Hepatocyte (in vitro differentiated cells): ENCODE data around the gene YEATS2. TPM values are rescaled to one million over a fixed set of nuclear protein-coding genes. Genes with fewer than 3 reads are reported as not detected.

Source experiments
- DNase-seq: peaks from one replicate; pipeline ENCODE4 v3.0.0-alpha.2; 2016; ENCODE audit warnings: low spot score
- H2AFZ ChIP-seq: fragments of 200-600 bp; sonication (generic); 2 replicates; pipeline ENCODE4 v1.6.0; 2016; ENCODE audit warnings: antibody characterized with exemption, mild to moderate bottlenecking
- H3K27ac ChIP-seq: fragments of 200-600 bp; sonication (generic); 2 replicates; pipeline ENCODE4 v1.5.1; 2016; ENCODE audit warnings: mild to moderate bottlenecking
- H3K27me3 ChIP-seq: fragments of 200-600 bp; sonication (generic); 2 replicates; pipeline ENCODE4 v1.6.1; 2016
- H3K36me3 ChIP-seq: fragments of 200-600 bp; sonication (generic); replicated peaks from 2 replicates; pipeline ENCODE4 v1.5.1; 2016; ENCODE audit warnings: low read depth; ENCODE audit not compliant: insufficient read depth
- H3K4me1 ChIP-seq: fragments of 200-600 bp; sonication (generic); 2 replicates; pipeline ENCODE4 v1.5.1; 2016; ENCODE audit warnings: mild to moderate bottlenecking, moderate library complexity; ENCODE audit not compliant: insufficient read depth
- H3K4me2 ChIP-seq: fragments of 200-600 bp; sonication (generic); 2 replicates; pipeline ENCODE4 v1.6.0; 2016
- H3K4me3 ChIP-seq: fragments of 200-600 bp; sonication (generic); 2 replicates; pipeline ENCODE4 v1.5.1; 2016; ENCODE audit warnings: mild to moderate bottlenecking
- H3K79me2 ChIP-seq: fragments of 200-600 bp; sonication (generic); 2 replicates; pipeline ENCODE4 v1.6.0; 2017; ENCODE audit warnings: mild to moderate bottlenecking
- H3K9me2 ChIP-seq: fragments of 200-600 bp; sonication (generic); replicated peaks from 2 replicates; pipeline ENCODE4 v1.6.0; 2017; ENCODE audit warnings: mild to moderate bottlenecking; ENCODE audit not compliant: insufficient read depth
- H3K9me3 ChIP-seq: fragments of 200-600 bp; sonication (generic); 2 replicates; pipeline ENCODE4 v1.5.1; 2016; ENCODE audit warnings: low read depth, mild to moderate bottlenecking
- H4K20me1 ChIP-seq: fragments of 200-600 bp; sonication (generic); 2 replicates; pipeline ENCODE4 v1.6.0; 2016; ENCODE audit warnings: mild to moderate bottlenecking; ENCODE audit not compliant: insufficient read depth, poor library complexity, severe bottlenecking
- EZH2 ChIP-seq: fragments of 200-600 bp; sonication (generic); IDR thresholded peaks from 2 replicates; pipeline ENCODE4 v1.6.1; 2016; ENCODE audit warnings: antibody characterized with exemption, mild to moderate bottlenecking, borderline replicate concordance
- EZH2phosphoT487 ChIP-seq: fragments of 200-600 bp; sonication (generic); IDR thresholded peaks from one replicate; pipeline ENCODE4 v1.6.1; 2018; ENCODE audit warnings: antibody characterized with exemption, mild to moderate bottlenecking, low read depth, moderate library complexity; ENCODE audit not compliant: unreplicated experiment, severe bottlenecking
- WGBS: methylation state at CpG from one replicate; pipeline ENCODE4 v1.1.6; 2016; ENCODE audit warnings: low lambda C conversion rate; ENCODE audit errors: missing lambda C conversion rate; 5-methylcytosine and 5-hydroxymethylcytosine counted together
- polyA plus RNA-seq: library from polyadenylated mRNA; unstranded; fragments of >200 nt; fragmentation: Nextera tagmentation; extraction: Ambion mirVana; gene quantifications from 2 replicates; pipeline ENCODE4 v1.2.1, GENCODE V29; 2016
- total RNA-seq: library from RNA; depleted of rRNA; stranded (reverse); fragments of >200 nt; gene quantifications from 2 replicates; pipeline ENCODE4 v1.2.3, GENCODE V29; 2014
- TF ChIP-seq, protein P1 (sequence below): fragments of 200-600 bp; sonication (generic); IDR thresholded peaks from 2 replicates; pipeline ENCODE4 v1.5.1; 2016; ENCODE audit warnings: antibody characterized with exemption, mild to moderate bottlenecking; ENCODE audit not compliant: poor library complexity

YEATS2 gene
- total and polyA plus RNA-seq, 2 experiments from 2014 or later = 12.5 to 21.5 TPM

DNA sequence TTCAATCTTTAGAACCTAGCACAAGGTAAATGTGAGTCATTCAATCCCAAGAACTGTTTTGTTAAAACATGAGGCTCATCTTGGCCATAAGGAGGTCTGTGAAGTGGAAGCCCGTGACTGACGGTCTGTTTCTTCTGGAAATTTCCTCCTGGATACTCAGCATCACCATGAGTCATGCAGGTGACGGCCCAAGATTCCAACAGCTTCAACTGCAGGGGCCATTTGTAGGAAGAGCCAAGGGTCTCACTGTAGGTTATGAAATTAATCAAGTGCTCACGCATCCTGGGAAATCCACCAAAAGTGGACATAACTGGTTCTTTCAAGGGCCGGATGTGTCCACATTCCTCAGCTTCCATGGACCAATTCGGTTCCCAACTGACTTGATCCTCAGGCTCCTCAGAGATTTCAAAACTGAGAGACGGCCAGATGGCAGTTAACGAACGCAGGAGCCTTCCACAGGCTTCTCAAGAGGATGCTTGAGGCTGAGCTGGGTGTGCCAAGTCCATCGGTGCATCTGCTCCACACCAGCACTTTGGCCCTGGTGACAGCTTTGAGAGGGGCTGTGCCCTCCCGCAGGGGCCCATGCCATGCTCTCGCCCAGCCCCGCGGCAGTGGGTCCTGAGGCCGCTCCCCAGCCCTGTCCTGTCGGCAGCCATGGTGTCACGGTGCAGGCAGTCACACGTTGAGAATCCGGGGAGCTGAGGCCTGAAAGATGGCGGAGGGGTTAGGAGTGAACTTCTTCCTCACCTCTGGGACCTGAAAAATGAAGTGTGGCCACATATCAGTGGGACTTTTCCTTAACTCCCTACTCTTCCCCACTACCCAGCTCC lies 119.3 kb downstream of the YEATS2 start:
- Histone ChIP-seq H3K36me3 (no peaks in the 10 kb centered on the region), H3K27me3 (no peaks in the 10 kb centered on the region), H3K4me3 (no peak overlapping the region), H3K79me2 (no peaks in the 10 kb centered on the region), H3K4me2 (no peak overlapping the region), H3K4me1 (no peaks in the 10 kb centered on the region), H3K9me2 (no peaks in the 10 kb centered on the region), H4K20me1 (no peaks in the 10 kb centered on the region), H2AFZ (no peak overlapping the region), H3K27ac (no peak overlapping the region), H3K9me3 (no peaks in the 10 kb centered on the region)
- WGBS = 86% methylated on average over 20 of the region's 20 CpGs
- TF ChIP-seq EZH2phosphoT487 = no peak
- TF ChIP-seq EZH2 = no peak
- TF ChIP-seq, protein P1, sequence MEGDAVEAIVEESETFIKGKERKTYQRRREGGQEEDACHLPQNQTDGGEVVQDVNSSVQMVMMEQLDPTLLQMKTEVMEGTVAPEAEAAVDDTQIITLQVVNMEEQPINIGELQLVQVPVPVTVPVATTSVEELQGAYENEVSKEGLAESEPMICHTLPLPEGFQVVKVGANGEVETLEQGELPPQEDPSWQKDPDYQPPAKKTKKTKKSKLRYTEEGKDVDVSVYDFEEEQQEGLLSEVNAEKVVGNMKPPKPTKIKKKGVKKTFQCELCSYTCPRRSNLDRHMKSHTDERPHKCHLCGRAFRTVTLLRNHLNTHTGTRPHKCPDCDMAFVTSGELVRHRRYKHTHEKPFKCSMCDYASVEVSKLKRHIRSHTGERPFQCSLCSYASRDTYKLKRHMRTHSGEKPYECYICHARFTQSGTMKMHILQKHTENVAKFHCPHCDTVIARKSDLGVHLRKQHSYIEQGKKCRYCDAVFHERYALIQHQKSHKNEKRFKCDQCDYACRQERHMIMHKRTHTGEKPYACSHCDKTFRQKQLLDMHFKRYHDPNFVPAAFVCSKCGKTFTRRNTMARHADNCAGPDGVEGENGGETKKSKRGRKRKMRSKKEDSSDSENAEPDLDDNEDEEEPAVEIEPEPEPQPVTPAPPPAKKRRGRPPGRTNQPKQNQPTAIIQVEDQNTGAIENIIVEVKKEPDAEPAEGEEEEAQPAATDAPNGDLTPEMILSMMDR = no peak
- DNase-seq = no peak

DNA sequence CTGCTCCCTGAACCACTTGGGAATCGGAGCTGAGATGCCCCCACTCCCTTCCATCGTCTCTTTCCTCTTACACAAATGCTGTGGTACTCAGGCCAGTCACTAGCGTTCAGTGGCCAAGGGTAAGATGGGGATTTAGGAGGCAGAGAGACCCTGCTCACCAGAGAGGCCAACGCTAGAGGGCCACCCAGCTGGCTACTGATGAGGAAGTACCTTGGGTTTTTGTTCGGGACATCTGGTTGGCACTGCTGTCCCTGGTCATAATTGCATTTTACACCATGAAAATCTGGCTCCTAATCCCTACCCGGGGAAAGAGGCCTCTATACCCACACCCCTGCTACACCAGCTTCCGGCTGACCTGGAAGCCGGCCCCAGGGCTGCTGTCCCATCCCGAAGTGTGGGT lies 120.0 kb downstream of the YEATS2 start:
- no peak for DNase-seq
- TF ChIP-seq EZH2phosphoT487 (no peak), EZH2 (no peak)
- TF ChIP-seq, protein P1 = no peak
- no peaks in the 10 kb centered on the region for H3K4me1 ChIP-seq
- H3K27me3 ChIP-seq = no peaks in the 10 kb centered on the region
- no peaks in the 10 kb centered on the region for H4K20me1 ChIP-seq
- no peaks in the 10 kb centered on the region for H3K9me3 ChIP-seq
- H3K9me2 ChIP-seq = no peaks in the 10 kb centered on the region
- no peak overlapping the region for H3K4me3 ChIP-seq
- no peaks in the 10 kb centered on the region for H3K79me2 ChIP-seq
- no peak overlapping the region for H3K4me2 ChIP-seq
- 91% methylated on average over 9 of the region's 9 CpGs for WGBS
- no peak overlapping the region for H3K27ac ChIP-seq
- no peak overlapping the region for H2AFZ ChIP-seq
- no peaks in the 10 kb centered on the region for H3K36me3 ChIP-seq

DNA sequence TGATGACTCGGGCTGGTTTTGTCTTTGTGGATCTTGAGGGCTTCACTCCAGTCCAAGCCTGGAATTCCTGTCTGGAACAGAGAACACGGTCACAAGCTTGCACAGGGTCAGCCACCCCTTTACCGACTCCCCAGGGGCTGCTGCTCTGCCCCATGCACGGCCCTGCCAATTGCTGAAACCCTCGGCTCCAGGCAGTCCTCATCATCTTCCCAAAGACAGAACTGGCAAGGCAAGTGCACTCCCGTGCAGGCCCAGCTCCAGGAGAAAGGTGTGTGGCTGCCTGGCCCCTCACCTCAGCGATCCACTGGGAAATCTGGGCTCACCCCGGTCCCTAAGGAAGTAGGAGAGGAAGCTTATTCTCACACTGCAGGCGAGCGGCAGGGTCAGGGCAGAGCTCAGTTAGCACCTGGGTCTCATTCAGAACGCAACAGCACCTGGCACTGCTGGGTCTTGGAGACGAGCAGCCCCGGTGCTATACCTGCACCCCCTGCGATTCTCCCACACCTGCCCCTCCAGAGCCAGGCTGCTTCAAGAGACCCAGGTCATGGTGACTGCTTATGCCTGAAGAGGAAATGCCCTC lies 120.5 kb downstream of the YEATS2 start:
- H3K9me2 ChIP-seq = no peaks in the 10 kb centered on the region
- no peaks in the 10 kb centered on the region for H4K20me1 ChIP-seq
- no peaks in the 10 kb centered on the region for H3K79me2 ChIP-seq
- no peak for DNase-seq
- no peak overlapping the region for H2AFZ ChIP-seq
- no peaks in the 10 kb centered on the region for H3K9me3 ChIP-seq
- TF ChIP-seq EZH2 (no peak), EZH2phosphoT487 (no peak)
- TF ChIP-seq, protein P1 = no peak
- H3K27ac ChIP-seq = no peak overlapping the region
- no peak overlapping the region for H3K4me3 ChIP-seq
- WGBS = 92% methylated on average over 14 of the region's 14 CpGs
- no peaks in the 10 kb centered on the region for H3K4me1 ChIP-seq
- no peaks in the 10 kb centered on the region for H3K36me3 ChIP-seq
- H3K27me3 ChIP-seq = no peaks in the 10 kb centered on the region
- H3K4me2 ChIP-seq = no peak overlapping the region
